ENCODE measurements around the gene RDX. TPM values are rescaled to one million over a fixed set of nuclear protein-coding genes. Genes with fewer than 3 reads are reported as not detected.

Gene RDX
- total and polyA plus RNA-seq, 4 experiments from 2014 or later, result 14.3 to 26.5 (median 20.5) TPM

DNA sequence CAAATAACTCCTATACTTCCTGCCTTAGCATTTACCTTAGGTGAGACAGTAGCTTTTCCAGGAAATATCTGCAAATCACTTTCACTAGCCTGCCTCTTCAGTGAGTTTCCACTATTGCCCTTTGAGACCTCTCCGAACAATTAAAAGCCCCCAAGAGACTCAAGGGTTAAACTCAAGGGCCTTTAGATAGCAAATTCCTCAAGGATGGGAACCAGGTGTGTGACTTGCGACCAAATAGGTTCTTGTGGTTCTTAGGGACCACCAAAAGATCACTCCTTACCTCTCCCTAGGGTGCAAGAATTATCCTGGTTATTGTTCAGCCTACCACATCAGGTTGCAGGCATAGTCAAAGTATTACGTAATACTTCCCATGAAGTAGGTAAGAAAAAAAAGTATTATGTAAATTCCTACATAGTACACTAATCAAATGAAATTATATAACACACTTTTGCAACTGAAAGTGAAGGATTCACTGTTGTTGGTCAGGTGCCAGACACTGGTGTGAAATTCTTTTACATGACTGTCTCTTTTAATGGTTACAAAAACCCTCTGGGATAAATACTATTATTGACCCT, 1.4 kb upstream of the RDX start:
- Histone ChIP-seq H3K27ac (ENCODE audit: low read depth, low read length) (no peak overlapping the region), H3K9me3 (ENCODE audit: control insufficient read depth in 1 of 2, low read length in 2 of 2) (no peaks in the 10 kb centered on the region), H3K27me3 (ENCODE audit: insufficient read depth, low read length) (no peaks in the 10 kb centered on the region), H3K4me1 (ENCODE audit: insufficient read depth, low read length) (peaks cover 37% of the 10 kb centered on the region), H3K4me3 (ENCODE audit: low read length in 2 of 2) (no peak overlapping the region), H3K36me3 (ENCODE audit: insufficient read depth, low read length) (no peaks in the 10 kb centered on the region)
- ChIA-PET CTCF (ENCODE audit: partially characterized antibody) (interaction anchor here (1.0 to 1.4 kb wide), 4 partner anchors 13 to 137 kb away, joined by 3 to 5 read pairs (median 3); no protein-coding TSS in a partner anchor), POLR2A (ENCODE audit: partially characterized antibody) (interaction anchor here (1.1 kb wide), 1 partner anchor 132 kb away, joined by 3 read pairs; no protein-coding TSS in a partner anchor)
- H3K27ac Mint-ChIP-seq, result peak overlapping the region; percentile 15 to 79 (median 39)
- peak overlapping the region; percentile 29 to 87 (median 84) for H3K4me3 Mint-ChIP-seq
- H3K9me3 Mint-ChIP-seq, result peaks cover 0 to 3% (median 0%) of the 10 kb centered on the region in 8 donors
- H3K27me3 Mint-ChIP-seq, result no peaks in the 10 kb centered on the region
- peaks cover 15 to 39% (median 24%) of the 10 kb centered on the region in 4 donors for H3K4me1 Mint-ChIP-seq
- no peaks in the 10 kb centered on the region for H3K36me3 Mint-ChIP-seq
- peak in 3 of 5 donors; percentile 5 to 24 (median 11) for DNase-seq
- intact Hi-C loops (cut with micrococcal nuclease), result loop anchor here (2.0 to 5.0 kb wide), 3 partner anchors 46 to 135 kb away; no protein-coding TSS in a partner anchor

DNA sequence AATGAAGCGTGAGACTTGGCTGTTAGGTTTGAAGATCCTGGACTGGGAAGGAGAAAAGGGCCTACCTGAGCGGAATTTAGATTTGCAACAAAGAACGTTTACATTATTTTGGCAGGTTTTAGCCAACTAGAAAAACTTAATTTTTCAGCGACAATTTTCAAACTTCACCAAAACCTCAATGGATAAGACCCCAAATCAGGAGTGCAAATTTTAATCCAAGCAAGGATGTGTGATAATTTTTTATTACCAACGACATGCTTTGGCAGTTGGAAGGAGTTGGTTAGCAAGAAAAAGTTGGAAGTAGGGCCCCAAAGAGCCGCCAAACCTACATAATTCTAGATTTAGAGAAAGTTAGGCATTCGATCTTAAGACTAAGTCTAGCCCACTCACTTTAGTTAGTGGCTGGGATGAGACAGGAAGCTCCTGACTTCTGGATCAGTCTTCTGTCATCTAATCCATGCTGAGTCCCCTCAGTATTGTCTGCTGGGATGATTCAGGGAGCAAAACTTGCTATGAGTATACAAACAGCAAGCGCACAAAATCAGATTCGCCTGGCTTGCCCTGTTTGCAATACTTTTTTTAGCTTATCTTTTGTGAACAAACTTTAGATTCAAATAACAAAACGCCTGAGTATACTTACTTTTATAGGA, 787 bp upstream of the RDX start:
- no peaks in the 10 kb centered on the region for H3K27me3 Mint-ChIP-seq
- no peak overlapping the region for H3K27ac ChIP-seq (ENCODE audit: low read depth, low read length)
- CTCF ChIA-PET (ENCODE audit: partially characterized antibody), result interaction anchor here (1.0 to 1.4 kb wide), 4 partner anchors 13 to 138 kb away, joined by 3 to 5 read pairs (median 3); no protein-coding TSS in a partner anchor

DNA sequence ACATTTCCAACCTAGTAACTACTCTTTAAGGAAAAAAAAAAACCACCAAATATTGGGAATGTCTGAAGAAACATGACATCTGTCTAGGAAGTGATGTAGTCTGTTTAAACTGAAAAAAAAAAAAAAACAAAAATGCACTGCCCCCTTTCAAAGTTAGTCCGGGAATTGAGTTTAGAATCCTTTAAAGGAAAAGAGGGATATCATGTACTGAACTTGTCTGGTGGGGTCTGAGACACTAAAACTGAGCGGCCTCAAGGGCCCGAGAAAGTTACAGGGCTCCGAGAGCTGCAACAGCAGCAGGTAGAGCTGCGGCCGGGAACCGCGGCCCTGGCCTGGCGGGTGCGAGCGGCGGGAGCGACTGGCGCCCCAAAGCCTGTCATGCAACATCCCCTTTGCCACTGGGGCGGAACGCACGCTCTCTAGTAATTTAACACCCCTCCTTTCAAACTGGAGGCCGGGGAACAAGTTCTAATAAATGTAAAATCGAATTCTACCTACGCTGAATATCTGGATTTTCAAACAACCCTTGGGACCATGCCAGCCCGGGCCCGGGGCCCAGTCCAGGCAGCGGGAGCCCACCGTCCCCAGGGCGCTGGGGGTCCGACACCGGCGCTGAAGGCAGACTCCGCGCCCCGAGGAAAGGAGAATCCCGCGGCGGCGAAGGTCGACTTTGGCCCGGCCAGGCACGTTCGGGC, 736 bp downstream of the RDX start:
- POLR2A ChIA-PET (ENCODE audit: partially characterized antibody), result interaction anchor here (0.9 to 2.1 kb wide), 3 partner anchors 33 to 134 kb away, joined by 3 to 8 read pairs (median 5); partner anchors contain the start of gene FDX1
- no peaks in the 10 kb centered on the region for H3K36me3 ChIP-seq (ENCODE audit: insufficient read depth, low read length)
- Mint-ChIP-seq H3K9me3 (peaks cover 0 to 3% (median 0%) of the 10 kb centered on the region in 8 donors), H3K4me3 (peak overlapping the region; percentile 87 to 94 (median 92)), H3K4me1 (peaks cover 15 to 49% (median 32%) of the 10 kb centered on the region in 4 donors), H3K36me3 (no peaks in the 10 kb centered on the region), H3K27me3 (no peaks in the 10 kb centered on the region), H3K27ac (peak overlapping the region; percentile 8 to 94 (median 76))
- H3K27ac ChIP-seq (ENCODE audit: low read depth, low read length), result peak overlapping the region; percentile 70
- peak overlapping the region; percentile 61 to 62 for H3K4me3 ChIP-seq (ENCODE audit: low read length in 2 of 2)
- H3K27me3 ChIP-seq (ENCODE audit: insufficient read depth, low read length), result no peaks in the 10 kb centered on the region
- peaks cover 44% of the 10 kb centered on the region for H3K4me1 ChIP-seq (ENCODE audit: insufficient read depth, low read length)
- DNase-seq, result peak; percentile 42 to 64 (median 43)
- CTCF ChIA-PET (ENCODE audit: partially characterized antibody), result interaction anchor here (1.6 kb wide), 1 partner anchor 37 kb away, joined by 3 read pairs; no protein-coding TSS in a partner anchor
- intact Hi-C loops (cut with micrococcal nuclease), result loop anchor here (1.0 to 5.0 kb wide), 4 partner anchors 33 to 137 kb away; no protein-coding TSS in a partner anchor
- H3K9me3 ChIP-seq (ENCODE audit: control insufficient read depth in 1 of 2, low read length in 2 of 2), result no peaks in the 10 kb centered on the region

More for the DNA sequence above, 787 bp upstream of the RDX start:
- intact Hi-C loops (cut with micrococcal nuclease), result loop anchor here (2.0 to 5.0 kb wide), 3 partner anchors 45 to 136 kb away; no protein-coding TSS in a partner anchor
- no peaks in the 10 kb centered on the region for H3K36me3 Mint-ChIP-seq
- peak overlapping the region; percentile 15 to 79 (median 72) for H3K27ac Mint-ChIP-seq
- Histone ChIP-seq H3K4me3 (ENCODE audit: low read length in 2 of 2) (no peak overlapping the region), H3K27me3 (ENCODE audit: insufficient read depth, low read length) (no peaks in the 10 kb centered on the region), H3K9me3 (ENCODE audit: control insufficient read depth in 1 of 2, low read length in 2 of 2) (no peaks in the 10 kb centered on the region), H3K36me3 (ENCODE audit: insufficient read depth, low read length) (no peaks in the 10 kb centered on the region), H3K4me1 (ENCODE audit: insufficient read depth, low read length) (peaks cover 43% of the 10 kb centered on the region)
- H3K4me1 Mint-ChIP-seq, result peaks cover 15 to 39% (median 24%) of the 10 kb centered on the region in 4 donors
- DNase-seq, result no peak
- H3K4me3 Mint-ChIP-seq, result peak overlapping the region; percentile 75 to 87 (median 84)
- peaks cover 0 to 3% (median 0%) of the 10 kb centered on the region in 8 donors for H3K9me3 Mint-ChIP-seq
- POLR2A ChIA-PET (ENCODE audit: partially characterized antibody), result interaction anchor here (1.1 kb wide), 1 partner anchor 132 kb away, joined by 3 read pairs; no protein-coding TSS in a partner anchor

DNA sequence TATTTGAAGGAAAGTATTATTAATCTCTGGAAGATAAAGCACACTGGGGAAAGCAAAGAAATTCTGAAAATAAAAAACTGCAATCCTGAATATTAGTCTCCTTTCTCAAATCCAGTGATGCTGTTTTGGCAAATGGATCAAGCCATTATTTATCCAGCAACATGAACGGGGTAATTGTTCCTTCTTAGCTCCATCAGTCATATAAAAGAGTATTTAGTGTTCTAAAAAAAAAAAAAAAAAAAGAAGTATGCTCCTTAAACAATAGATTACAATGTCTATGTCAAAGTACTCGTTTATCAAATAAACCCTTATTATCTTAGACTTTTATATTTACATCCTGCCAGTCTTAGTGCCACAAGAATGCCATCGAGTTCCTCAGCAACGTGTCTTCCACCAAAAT, 1.3 kb downstream of the RDX start:
- Mint-ChIP-seq H3K4me1 (peaks cover 17 to 53% (median 32%) of the 10 kb centered on the region in 4 donors), H3K4me3 (peak overlapping the region; percentile 87 to 94 (median 92)), H3K27ac (peak overlapping the region in 2 of 7 donors; percentile 55 to 73), H3K9me3 (peaks cover 0 to under 1% (median 0%) of the 10 kb centered on the region in 8 donors), H3K36me3 (no peaks in the 10 kb centered on the region), H3K27me3 (no peaks in the 10 kb centered on the region)
- Histone ChIP-seq H3K4me1 (ENCODE audit: insufficient read depth, low read length) (peaks cover 44% of the 10 kb centered on the region), H3K27ac (ENCODE audit: low read depth, low read length) (no peak overlapping the region), H3K27me3 (ENCODE audit: insufficient read depth, low read length) (no peaks in the 10 kb centered on the region), H3K36me3 (ENCODE audit: insufficient read depth, low read length) (no peaks in the 10 kb centered on the region), H3K4me3 (ENCODE audit: low read length in 2 of 2) (peak overlapping the region; percentile 61 to 62), H3K9me3 (ENCODE audit: control insufficient read depth in 1 of 2, low read length in 2 of 2) (no peaks in the 10 kb centered on the region)
- intact Hi-C loops (cut with micrococcal nuclease), result loop anchor here (1.0 to 5.0 kb wide), 3 partner anchors 33 to 52 kb away; no protein-coding TSS in a partner anchor
- ChIA-PET CTCF (ENCODE audit: partially characterized antibody) (interaction anchor here (1.6 kb wide), 1 partner anchor 36 kb away, joined by 3 read pairs; no protein-coding TSS in a partner anchor), POLR2A (ENCODE audit: partially characterized antibody) (interaction anchor here (2.1 kb wide), 1 partner anchor 134 kb away, joined by 8 read pairs; the partner anchor contains the start of gene FDX1)
- DNase-seq, result no peak

DNA sequence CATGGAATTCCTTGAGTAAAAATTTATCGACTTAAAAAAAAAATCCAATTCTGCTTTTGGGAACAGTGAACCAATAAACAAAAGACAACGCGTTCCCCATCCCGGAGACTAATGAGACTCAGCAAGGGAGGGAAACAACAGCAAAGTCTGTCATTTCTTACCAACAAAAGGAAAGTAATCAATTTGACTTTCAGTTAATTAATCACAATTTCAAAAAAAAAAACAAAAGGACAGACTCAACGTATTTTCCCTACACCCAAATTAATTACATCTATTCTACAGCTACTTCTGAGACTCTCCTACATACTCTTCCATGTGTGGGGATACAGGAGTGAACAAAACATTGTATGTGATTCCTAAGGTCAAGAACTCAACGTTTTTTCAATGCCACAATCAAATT, 1.9 kb downstream of the RDX start:
- Mint-ChIP-seq H3K9me3 (no peaks in the 10 kb centered on the region), H3K27me3 (no peaks in the 10 kb centered on the region), H3K4me3 (peak overlapping the region; percentile 36 to 94 (median 80)), H3K27ac (peak overlapping the region in 5 of 7 donors; percentile 4 to 73 (median 18)), H3K36me3 (no peaks in the 10 kb centered on the region), H3K4me1 (peaks cover 18 to 53% (median 31%) of the 10 kb centered on the region in 4 donors)
- H3K36me3 ChIP-seq (ENCODE audit: insufficient read depth, low read length), result no peaks in the 10 kb centered on the region
- ChIA-PET POLR2A (ENCODE audit: partially characterized antibody) (interaction anchor here (2.1 kb wide), 1 partner anchor 135 kb away, joined by 8 read pairs; the partner anchor contains the start of gene FDX1), CTCF (ENCODE audit: partially characterized antibody) (no interaction called here)
- no peak overlapping the region for H3K27ac ChIP-seq (ENCODE audit: low read depth, low read length)
- H3K27me3 ChIP-seq (ENCODE audit: insufficient read depth, low read length), result no peaks in the 10 kb centered on the region
- intact Hi-C loops (cut with micrococcal nuclease), result no loop called here
- no peaks in the 10 kb centered on the region for H3K9me3 ChIP-seq (ENCODE audit: control insufficient read depth in 1 of 2, low read length in 2 of 2)
- peaks cover 44% of the 10 kb centered on the region for H3K4me1 ChIP-seq (ENCODE audit: insufficient read depth, low read length)
- no peak for DNase-seq
- H3K4me3 ChIP-seq (ENCODE audit: low read length in 2 of 2), result no peak overlapping the region

DNA sequence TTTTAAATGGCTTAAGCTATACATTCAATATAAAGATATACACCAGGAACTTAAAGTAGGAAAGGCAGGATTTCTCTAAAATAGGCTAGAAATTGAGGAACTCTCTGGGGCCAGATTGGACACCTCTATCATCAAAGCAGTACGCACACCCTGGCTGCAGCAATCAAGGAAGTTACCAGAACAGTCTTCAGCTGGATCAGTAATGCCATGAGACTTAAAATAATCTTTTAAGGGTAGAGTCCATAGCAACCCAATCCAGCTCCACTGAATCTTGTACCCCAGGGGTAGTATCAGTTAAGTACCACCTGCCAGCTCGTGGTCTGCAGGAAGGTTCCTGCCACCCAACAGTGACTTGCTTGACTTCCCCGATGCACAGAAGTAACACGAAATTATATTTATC, 3.0 kb downstream of the RDX start:
- Mint-ChIP-seq H3K9me3 (no peaks in the 10 kb centered on the region), H3K36me3 (no peaks in the 10 kb centered on the region), H3K4me1 (peaks cover 18 to 56% (median 33%) of the 10 kb centered on the region in 4 donors), H3K27me3 (no peaks in the 10 kb centered on the region), H3K27ac (peak overlapping the region in 2 of 7 donors; percentile 9 to 60), H3K4me3 (peak overlapping the region in 1 of 8 donors; percentile 65)
- ChIA-PET CTCF (ENCODE audit: partially characterized antibody) (interaction anchor here (0.8 to 2.1 kb wide), 3 partner anchors 27 to 142 kb away, joined by 3 to 8 read pairs (median 4); no protein-coding TSS in a partner anchor), POLR2A (ENCODE audit: partially characterized antibody) (no interaction called here)
- H3K4me1 ChIP-seq (ENCODE audit: insufficient read depth, low read length), result peaks cover 46% of the 10 kb centered on the region
- DNase-seq, result no peak
- H3K27me3 ChIP-seq (ENCODE audit: insufficient read depth, low read length), result no peaks in the 10 kb centered on the region
- intact Hi-C loops (cut with micrococcal nuclease), result no loop called here
- H3K4me3 ChIP-seq (ENCODE audit: low read length in 2 of 2), result no peak overlapping the region
- H3K27ac ChIP-seq (ENCODE audit: low read depth, low read length), result no peak overlapping the region
- no peaks in the 10 kb centered on the region for H3K9me3 ChIP-seq (ENCODE audit: control insufficient read depth in 1 of 2, low read length in 2 of 2)
- H3K36me3 ChIP-seq (ENCODE audit: insufficient read depth, low read length), result no peaks in the 10 kb centered on the region
